Astrocyte (in vitro differentiated cells and primary cell): Measurements from ENCODE around the gene ACSBG1.

Experiments
- CTCF ChIP-seq: IDR thresholded peaks from 2 replicates; pipeline ENCODE4 v1.5.1; 2011; ENCODE audit warnings: low read depth, mild to moderate bottlenecking, inconsistent platforms, low read length, moderate library complexity; ENCODE audit not compliant: insufficient read depth
- EZH2 ChIP-seq: IDR thresholded peaks from 2 replicates; pipeline ENCODE4 v1.6.1; 2012; ENCODE audit warnings: mild to moderate bottlenecking, low read length, inconsistent platforms; ENCODE audit not compliant: insufficient read depth

DNA sequence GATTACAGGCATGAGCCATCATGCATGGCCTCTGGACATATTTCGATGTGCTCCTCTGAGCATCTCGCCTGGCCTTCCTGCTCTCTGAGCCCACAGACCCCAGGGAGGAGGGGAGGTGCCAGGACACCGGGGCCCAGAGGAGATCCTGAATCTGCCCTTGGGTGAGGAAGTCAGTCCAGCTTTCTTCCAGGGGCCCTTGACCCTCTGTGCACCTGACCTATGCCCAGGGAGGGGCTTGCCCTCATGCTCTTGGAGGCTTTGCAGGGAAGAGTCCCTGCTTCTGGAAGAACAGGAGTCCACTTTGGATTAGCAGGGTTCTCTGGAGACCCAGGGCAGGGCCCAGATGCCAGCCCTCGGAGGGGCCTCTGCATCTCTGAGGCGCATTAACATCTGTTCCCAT, 1.4 kb downstream of the ACSBG1 start:
- TF ChIP-seq CTCF = no peak
- TF ChIP-seq EZH2 = no peak
